ENCODE measurements around the gene ACTN4.

DNA sequence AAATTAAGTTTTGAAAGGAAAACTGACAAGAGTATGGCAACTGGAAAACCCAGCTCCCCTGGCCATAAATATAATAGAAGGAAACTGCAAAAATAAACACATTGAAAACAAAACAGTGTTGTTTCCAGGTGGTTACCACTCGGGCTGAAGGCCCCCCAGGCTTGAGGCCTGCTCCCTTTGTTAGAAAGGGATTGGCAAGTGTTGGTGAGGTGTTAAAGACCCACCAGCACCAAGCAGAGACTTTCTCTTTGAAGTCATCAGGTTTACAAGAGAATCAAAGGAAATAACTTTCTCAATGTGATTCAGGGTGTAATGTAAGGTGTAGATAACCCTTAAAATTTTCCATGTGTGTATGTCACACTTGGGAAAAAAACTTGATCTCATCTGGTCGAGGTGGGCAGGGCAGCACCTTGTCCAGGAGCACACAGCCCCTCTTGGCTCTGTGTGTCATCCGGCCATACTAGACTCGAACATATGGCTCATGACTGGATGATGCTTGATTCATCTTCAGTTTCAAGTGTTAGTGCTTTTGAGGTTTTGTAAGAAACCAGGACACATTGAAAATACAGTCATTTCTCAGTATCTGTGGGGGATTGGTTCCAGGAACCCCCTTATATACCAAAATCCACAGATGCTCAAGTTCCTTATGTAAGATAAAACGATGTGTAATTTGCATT lies 7.8 kb downstream of the ACTN4 start:
- TF ChIP-seq, protein P1, sequence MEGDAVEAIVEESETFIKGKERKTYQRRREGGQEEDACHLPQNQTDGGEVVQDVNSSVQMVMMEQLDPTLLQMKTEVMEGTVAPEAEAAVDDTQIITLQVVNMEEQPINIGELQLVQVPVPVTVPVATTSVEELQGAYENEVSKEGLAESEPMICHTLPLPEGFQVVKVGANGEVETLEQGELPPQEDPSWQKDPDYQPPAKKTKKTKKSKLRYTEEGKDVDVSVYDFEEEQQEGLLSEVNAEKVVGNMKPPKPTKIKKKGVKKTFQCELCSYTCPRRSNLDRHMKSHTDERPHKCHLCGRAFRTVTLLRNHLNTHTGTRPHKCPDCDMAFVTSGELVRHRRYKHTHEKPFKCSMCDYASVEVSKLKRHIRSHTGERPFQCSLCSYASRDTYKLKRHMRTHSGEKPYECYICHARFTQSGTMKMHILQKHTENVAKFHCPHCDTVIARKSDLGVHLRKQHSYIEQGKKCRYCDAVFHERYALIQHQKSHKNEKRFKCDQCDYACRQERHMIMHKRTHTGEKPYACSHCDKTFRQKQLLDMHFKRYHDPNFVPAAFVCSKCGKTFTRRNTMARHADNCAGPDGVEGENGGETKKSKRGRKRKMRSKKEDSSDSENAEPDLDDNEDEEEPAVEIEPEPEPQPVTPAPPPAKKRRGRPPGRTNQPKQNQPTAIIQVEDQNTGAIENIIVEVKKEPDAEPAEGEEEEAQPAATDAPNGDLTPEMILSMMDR (IDR thresholded peaks at IDR 0.05) = no peak
- no peak for TF ChIP-seq POLR2A (IDR thresholded peaks at IDR 0.05)
